OCI-LY7 (cell line): Measurements from ENCODE around the gene ADAMTS17.

ENCODE experiments used
- EZH2phosphoT487 ChIP-seq: fragments of 200-600 bp; sonication (generic); IDR thresholded peaks from 2 replicates; pipeline ENCODE4 v1.6.1; 2018; ENCODE audit warnings: low read depth, borderline replicate concordance, mild to moderate bottlenecking, mixed run types, antibody characterized with exemption, low read length, moderate library complexity, mixed read lengths
- TF ChIP-seq, protein P1 (sequence below): fragments of 200-600 bp; sonication (generic); conservative IDR thresholded peaks from 2 replicates; pipeline ENCODE4 v1.5.1; 2014; ENCODE audit warnings: mild to moderate bottlenecking, antibody characterized with exemption, low read length, moderate library complexity, mixed read lengths

DNA sequence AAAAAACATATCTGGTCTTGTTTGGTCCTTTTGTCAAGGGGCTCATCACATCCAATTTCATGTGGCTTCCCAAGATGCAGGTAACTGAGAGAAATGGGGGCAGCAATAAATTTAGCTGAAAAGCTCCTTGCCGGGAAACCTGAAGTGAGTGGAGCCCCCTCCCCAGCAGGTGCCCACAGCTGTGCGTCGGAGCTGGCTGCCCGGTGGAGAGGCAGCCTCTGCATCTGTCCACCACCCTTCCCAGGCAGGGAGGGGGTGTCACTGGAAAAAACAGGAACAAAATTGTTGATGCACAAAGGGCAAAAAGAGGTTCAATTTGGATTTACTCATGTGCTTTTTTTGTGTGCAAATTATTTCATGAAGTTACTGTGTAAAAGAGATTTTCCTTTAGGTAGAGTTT is 359.1 kb downstream of the ADAMTS17 start:
- TF ChIP-seq, protein P1, sequence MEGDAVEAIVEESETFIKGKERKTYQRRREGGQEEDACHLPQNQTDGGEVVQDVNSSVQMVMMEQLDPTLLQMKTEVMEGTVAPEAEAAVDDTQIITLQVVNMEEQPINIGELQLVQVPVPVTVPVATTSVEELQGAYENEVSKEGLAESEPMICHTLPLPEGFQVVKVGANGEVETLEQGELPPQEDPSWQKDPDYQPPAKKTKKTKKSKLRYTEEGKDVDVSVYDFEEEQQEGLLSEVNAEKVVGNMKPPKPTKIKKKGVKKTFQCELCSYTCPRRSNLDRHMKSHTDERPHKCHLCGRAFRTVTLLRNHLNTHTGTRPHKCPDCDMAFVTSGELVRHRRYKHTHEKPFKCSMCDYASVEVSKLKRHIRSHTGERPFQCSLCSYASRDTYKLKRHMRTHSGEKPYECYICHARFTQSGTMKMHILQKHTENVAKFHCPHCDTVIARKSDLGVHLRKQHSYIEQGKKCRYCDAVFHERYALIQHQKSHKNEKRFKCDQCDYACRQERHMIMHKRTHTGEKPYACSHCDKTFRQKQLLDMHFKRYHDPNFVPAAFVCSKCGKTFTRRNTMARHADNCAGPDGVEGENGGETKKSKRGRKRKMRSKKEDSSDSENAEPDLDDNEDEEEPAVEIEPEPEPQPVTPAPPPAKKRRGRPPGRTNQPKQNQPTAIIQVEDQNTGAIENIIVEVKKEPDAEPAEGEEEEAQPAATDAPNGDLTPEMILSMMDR: no peak
- TF ChIP-seq EZH2phosphoT487: no peak
